ENCODE results near the gene NBPF1.
"Not testable (repeated sequence)": the region's sequence is repeated elsewhere in the genome, so short reads cannot be mapped to it uniquely, and the experiment has no call there.

NBPF1 gene

DNA sequence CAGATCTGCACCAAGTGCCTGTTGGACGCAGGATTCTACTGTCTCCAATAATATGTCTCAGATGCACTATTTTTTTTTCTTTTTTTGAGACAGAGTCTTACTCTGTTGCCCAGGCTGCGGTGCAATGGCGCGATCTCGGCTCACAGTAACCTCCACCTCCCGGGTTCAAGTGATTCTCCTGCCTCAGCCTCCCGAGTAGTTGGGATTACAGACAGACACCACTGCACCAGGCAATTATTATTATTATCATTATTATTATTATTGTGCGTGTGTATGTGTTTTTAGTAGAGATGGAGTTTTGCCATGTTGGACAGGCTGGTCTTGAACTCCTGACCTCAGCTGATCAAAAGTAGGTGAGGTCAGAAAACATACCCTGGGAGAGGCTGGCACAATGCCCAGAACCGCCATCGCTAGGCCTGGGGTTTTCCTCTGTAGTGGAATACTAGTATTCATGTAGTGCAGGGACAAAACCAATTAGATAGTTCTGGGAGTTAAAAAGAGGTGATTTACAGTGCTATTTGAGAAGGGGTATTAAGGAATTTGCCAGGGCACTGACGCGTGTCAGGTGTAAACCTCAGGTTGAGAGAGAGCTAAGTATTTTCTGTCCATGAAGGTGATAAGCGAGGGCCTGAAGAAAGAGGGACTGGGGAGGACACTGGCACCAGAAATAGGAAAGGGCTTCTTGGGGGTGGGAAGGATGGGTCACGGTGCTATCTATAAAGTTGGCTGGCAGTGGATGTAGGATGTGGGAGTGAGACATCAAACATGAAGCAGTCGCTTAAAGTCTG is 100.5 kb downstream of the NBPF1 start:
- DNase-seq (ENCODE audit: low read depth), result not testable (repeated sequence)
